ENCODE data around the gene NARS2.

Gene NARS2

DNA sequence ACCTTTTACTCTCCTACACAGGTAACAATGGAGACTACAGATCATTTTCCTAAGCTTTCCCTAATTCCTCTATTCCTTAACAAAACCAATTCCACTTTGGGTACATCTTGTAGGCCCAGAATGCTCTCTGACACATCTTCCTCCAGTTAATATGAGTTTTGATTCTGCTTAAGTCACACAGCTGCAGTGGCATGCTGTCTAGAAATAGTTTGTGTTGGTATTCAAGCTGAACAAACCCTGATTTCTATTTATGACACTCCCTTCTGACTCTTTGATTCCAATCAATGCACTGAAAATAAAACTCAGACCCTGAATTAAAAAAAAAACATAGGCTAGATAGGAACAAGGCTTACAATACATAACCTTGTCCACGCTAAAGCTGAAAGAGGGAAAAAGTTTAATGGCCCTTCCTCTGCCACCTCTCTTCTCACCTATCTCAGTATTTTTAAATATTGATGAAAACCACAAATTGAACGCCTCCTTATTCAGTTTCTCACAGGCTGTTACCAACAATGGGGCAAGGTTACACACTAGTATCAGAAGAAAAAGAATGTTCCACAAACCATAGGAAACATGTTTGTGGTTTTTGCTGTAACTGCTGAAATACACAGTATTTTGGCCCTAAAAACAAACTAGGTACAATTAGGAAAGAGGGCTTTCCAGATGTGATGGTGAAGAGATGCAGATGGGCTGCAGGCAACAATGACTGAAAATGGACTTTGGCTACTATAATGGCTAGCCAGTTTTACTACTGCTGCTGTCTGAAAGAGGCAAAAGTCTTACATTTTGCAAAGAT, 121.3 kb downstream of the NARS2 start:
- no peak overlapping the region for H3K4me3 ChIP-seq (ENCODE audit: low read depth, low read length)
- TF ChIP-seq POLR2A (IDR thresholded peaks at IDR 0.05; ENCODE audit: extremely low read depth, insufficient read length) (no peak), MYC (IDR thresholded peaks at IDR 0.05; ENCODE audit: low read depth, low read length) (no peak)
- TF ChIP-seq, protein P1, sequence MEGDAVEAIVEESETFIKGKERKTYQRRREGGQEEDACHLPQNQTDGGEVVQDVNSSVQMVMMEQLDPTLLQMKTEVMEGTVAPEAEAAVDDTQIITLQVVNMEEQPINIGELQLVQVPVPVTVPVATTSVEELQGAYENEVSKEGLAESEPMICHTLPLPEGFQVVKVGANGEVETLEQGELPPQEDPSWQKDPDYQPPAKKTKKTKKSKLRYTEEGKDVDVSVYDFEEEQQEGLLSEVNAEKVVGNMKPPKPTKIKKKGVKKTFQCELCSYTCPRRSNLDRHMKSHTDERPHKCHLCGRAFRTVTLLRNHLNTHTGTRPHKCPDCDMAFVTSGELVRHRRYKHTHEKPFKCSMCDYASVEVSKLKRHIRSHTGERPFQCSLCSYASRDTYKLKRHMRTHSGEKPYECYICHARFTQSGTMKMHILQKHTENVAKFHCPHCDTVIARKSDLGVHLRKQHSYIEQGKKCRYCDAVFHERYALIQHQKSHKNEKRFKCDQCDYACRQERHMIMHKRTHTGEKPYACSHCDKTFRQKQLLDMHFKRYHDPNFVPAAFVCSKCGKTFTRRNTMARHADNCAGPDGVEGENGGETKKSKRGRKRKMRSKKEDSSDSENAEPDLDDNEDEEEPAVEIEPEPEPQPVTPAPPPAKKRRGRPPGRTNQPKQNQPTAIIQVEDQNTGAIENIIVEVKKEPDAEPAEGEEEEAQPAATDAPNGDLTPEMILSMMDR (IDR thresholded peaks at IDR 0.05; ENCODE audit: low read depth, low read length), result no peak
- TF ChIP-seq, protein P2, sequence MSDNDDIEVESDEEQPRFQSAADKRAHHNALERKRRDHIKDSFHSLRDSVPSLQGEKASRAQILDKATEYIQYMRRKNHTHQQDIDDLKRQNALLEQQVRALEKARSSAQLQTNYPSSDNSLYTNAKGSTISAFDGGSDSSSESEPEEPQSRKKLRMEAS (IDR thresholded peaks at IDR 0.05; ENCODE audit: low read depth, low read length), result no peak
- no peak for DNase-seq (ENCODE audit: low read depth)

DNA sequence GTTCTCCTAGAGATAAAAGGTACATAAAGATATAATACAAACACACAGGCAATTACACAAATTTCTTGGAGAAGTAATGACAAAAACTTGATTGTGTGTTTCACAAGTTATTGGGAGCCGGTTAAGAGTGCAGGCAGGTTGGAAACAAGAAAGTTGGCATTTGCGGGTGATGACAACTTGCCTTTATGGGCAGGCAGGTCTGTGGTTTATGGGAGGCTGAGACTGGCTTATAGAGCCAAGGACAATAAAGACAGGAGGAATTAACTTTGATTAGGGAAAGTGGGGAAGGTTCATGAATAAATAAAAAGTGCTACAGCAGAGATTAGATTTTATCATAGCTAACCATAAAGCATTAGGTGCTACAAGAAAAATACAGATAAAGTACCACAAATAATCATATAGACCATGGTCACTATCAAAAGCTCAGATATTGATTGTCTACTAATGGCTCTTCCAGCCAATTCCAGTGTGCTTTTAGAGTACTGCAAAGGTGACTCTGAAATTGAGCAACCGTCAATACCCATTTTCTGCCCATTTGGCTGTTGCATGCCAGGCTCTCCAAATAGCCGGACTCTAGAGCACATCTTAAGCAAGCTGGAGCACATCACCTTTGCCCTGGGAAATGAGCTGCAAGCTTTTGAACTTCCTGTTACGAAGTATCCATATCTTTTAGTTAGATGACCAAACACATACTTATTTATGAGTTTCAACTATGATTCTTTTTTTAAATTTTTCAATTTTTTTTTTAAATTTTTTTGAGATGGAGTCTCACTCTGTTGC, 123.1 kb downstream of the NARS2 start:
- no peak for TF ChIP-seq MYC (IDR thresholded peaks at IDR 0.05; ENCODE audit: low read depth, low read length)
- no peak for TF ChIP-seq POLR2A (IDR thresholded peaks at IDR 0.05; ENCODE audit: extremely low read depth, insufficient read length)
- TF ChIP-seq, protein P1 (IDR thresholded peaks at IDR 0.05; ENCODE audit: low read depth, low read length), result no peak
- TF ChIP-seq, protein P2 (IDR thresholded peaks at IDR 0.05; ENCODE audit: low read depth, low read length), result no peak
- no peak for DNase-seq (ENCODE audit: low read depth)

DNA sequence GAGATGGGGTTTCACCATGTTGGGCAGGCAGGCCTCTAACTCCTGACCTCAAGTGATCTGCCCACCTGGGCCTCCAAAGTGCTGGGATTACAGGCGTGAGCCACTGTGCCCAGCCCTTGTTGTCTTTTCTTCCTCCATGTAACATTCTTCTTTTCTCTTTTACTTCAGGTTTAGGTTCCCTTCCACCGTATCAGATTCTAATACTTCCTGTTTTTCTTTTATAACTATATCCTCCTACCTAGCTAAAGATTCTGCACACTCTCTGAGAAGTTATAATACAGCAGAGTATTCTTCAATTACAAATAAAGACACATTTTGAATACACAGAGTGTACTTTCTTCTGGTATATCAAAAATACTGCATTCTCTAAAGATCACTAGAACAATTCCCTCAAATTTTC, 123.8 kb downstream of the NARS2 start:
- no peak for DNase-seq (ENCODE audit: low read depth)
- no peak for TF ChIP-seq MYC (IDR thresholded peaks at IDR 0.05; ENCODE audit: low read depth, low read length)
- TF ChIP-seq POLR2A (IDR thresholded peaks at IDR 0.05; ENCODE audit: extremely low read depth, insufficient read length), result no peak
- TF ChIP-seq, protein P2 (IDR thresholded peaks at IDR 0.05; ENCODE audit: low read depth, low read length), result no peak
- TF ChIP-seq, protein P1 (IDR thresholded peaks at IDR 0.05; ENCODE audit: low read depth, low read length), result no peak
- no peak overlapping the region for H3K4me3 ChIP-seq (ENCODE audit: low read depth, low read length)

More for the DNA sequence above, 123.1 kb downstream of the NARS2 start:
- no peak overlapping the region for H3K4me3 ChIP-seq (ENCODE audit: low read depth, low read length)

DNA sequence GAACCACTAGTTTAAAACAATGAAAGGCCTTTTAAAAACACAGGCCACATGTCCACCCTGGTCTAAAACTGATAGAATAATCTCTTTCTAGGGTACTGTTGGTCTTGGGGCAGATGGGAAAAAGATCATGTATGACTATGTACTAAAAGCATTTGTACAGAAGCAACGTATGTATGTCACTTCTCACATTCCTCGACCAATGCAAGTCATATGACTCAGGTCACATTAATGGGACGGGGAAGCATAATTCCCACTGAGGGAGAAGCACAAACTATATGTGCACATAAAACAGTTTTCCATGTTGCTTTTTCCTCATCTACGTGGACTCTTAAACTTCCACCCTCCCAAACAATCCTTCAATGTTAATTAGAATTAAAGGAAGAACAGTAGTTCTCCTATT, 124.8 kb downstream of the NARS2 start:
- TF ChIP-seq MYC (IDR thresholded peaks at IDR 0.05; ENCODE audit: low read depth, low read length), result no peak
- TF ChIP-seq, protein P1 (IDR thresholded peaks at IDR 0.05; ENCODE audit: low read depth, low read length), result no peak
- TF ChIP-seq, protein P2 (IDR thresholded peaks at IDR 0.05; ENCODE audit: low read depth, low read length), result no peak
- no peak overlapping the region for H3K4me3 ChIP-seq (ENCODE audit: low read depth, low read length)
- no peak for DNase-seq (ENCODE audit: low read depth)

DNA sequence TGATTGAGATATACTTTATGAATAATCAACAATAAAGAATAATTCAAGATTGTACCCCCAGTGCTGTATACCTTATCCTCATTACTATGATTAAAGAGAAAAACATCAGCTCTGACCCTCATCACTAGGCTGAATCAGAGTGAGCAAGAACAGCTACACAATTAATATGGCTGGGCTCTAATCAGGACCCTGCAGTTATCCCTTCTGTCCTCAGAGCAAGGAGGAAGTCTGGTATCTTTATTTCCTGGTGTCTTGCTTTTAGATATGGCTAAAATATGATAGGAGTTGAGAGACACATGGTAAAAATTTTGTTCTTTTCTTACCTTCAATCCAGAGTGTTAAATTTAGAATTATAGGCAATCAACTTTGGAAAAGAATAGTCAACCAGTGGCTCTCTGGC, 128.5 kb downstream of the NARS2 start:
- no peak for TF ChIP-seq POLR2A (IDR thresholded peaks at IDR 0.05; ENCODE audit: extremely low read depth, insufficient read length)
- TF ChIP-seq, protein P1 (IDR thresholded peaks at IDR 0.05; ENCODE audit: low read depth, low read length), result no peak
- no peak for TF ChIP-seq MYC (IDR thresholded peaks at IDR 0.05; ENCODE audit: low read depth, low read length)
- TF ChIP-seq, protein P2 (IDR thresholded peaks at IDR 0.05; ENCODE audit: low read depth, low read length), result no peak

More for the DNA sequence above, 128.5 kb downstream of the NARS2 start:
- no peak overlapping the region for H3K4me3 ChIP-seq (ENCODE audit: low read depth, low read length)
- DNase-seq (ENCODE audit: low read depth), result no peak

Data from NB4 (cell line).